RPMI7951 (cell line): ENCODE results near the gene CACNG3. TPM values are rescaled to one million over a fixed set of nuclear protein-coding genes. Genes with fewer than 3 reads are reported as not detected.
"Not testable (repeated sequence)": the region's sequence is repeated elsewhere in the genome, so short reads cannot be mapped to it uniquely, and the experiment has no call there.

Experiments used
- DNase-seq: peaks from one replicate; pipeline ENCODE4 v3.0.0-alpha.2; 2012; ENCODE audit warnings: low read depth
- total RNA-seq: library from RNA; depleted of rRNA; stranded (reverse); fragments of >200 nt; shearing (Covaris generic); gene quantifications from 2 replicates; pipeline ENCODE4 v1.2.3, GENCODE V29; 2014

CACNG3 gene
- total RNA-seq, 1 experiment from 2014 or later: not detected

- no peak for DNase-seq
Measured at GRCh38 chr16:24332582-24333090, 76.5 kb downstream of the CACNG3 start.

- no peak for DNase-seq
Measured at GRCh38 chr16:24336491-24336890, 80.4 kb downstream of the CACNG3 start.

GRCh38 chr16:24337013-24337412, 80.9 kb downstream of the CACNG3 start:
- DNase-seq: no peak

GRCh38 chr16:24343829-24344228, 87.7 kb downstream of the CACNG3 start:
- not testable (repeated sequence) for DNase-seq

GRCh38 chr16:24344784-24345183, 88.6 kb downstream of the CACNG3 start:
- DNase-seq: no peak

- DNase-seq: no peak
Measured at GRCh38 chr16:24345704-24346103, 89.6 kb downstream of the CACNG3 start.

- no peak for DNase-seq
Measured at GRCh38 chr16:24346734-24347133, 90.6 kb downstream of the CACNG3 start.

GRCh38 chr16:24347556-24347955, 91.4 kb downstream of the CACNG3 start:
- DNase-seq: no peak

- DNase-seq: no peak
Measured at GRCh38 chr16:24348545-24349290, 92.6 kb downstream of the CACNG3 start.

- no peak for DNase-seq
Measured at GRCh38 chr16:24349320-24349719, 93.2 kb downstream of the CACNG3 start.

- no peak for DNase-seq
Measured at GRCh38 chr16:24352746-24353145, 96.6 kb downstream of the CACNG3 start.

- no peak for DNase-seq
Measured at GRCh38 chr16:24353622-24354021, 97.5 kb downstream of the CACNG3 start.

- DNase-seq: no peak
Measured at GRCh38 chr16:24357511-24357910, 101.4 kb downstream of the CACNG3 start.

GRCh38 chr16:24358117-24358516, 102.0 kb downstream of the CACNG3 start:
- DNase-seq: no peak

GRCh38 chr16:24359490-24359889, 103.4 kb downstream of the CACNG3 start:
- DNase-seq: no peak

- no peak for DNase-seq
Measured at GRCh38 chr16:24360936-24361335, 104.8 kb downstream of the CACNG3 start.

- DNase-seq: no peak
Measured at GRCh38 chr16:24364596-24364995, 108.5 kb downstream of the CACNG3 start.

GRCh38 chr16:24367186-24367710, 111.1 kb downstream of the CACNG3 start:
- DNase-seq: no peak

GRCh38 chr16:24372824-24373223, 116.7 kb downstream of the CACNG3 start:
- no peak for DNase-seq

GRCh38 chr16:24378999-24379398, 122.9 kb downstream of the CACNG3 start:
- no peak for DNase-seq

- no peak for DNase-seq
Measured at GRCh38 chr16:24381470-24382118, 125.5 kb downstream of the CACNG3 start.

- no peak for DNase-seq
Measured at GRCh38 chr16:24382762-24383407, 126.8 kb downstream of the CACNG3 start.
